Measurements from ENCODE around the gene CNN1.
"Not testable (repeated sequence)": the region's sequence is repeated elsewhere in the genome, so short reads cannot be mapped to it uniquely, and the experiment has no call there.

CNN1 gene

GRCh38 chr19:11565649-11565980 lies 27.0 kb downstream of the CNN1 start:
- peaks cover 28% of the 10 kb centered on the region for H3K4me1 Mint-ChIP-seq (ENCODE audit: low read depth)
- not testable (repeated sequence) for H3K27ac Mint-ChIP-seq; H3K4me3 Mint-ChIP-seq; H3K9me3 Mint-ChIP-seq; H3K27me3 Mint-ChIP-seq (ENCODE audit: low read depth); DNase-seq (ENCODE audit: low spot score); H3K36me3 Mint-ChIP-seq (ENCODE audit: low read depth)

GRCh38 chr19:11566164-11566563 lies 27.5 kb downstream of the CNN1 start:
- peak overlapping the region; percentile 80 for H3K27ac Mint-ChIP-seq
- no peak for DNase-seq (ENCODE audit: low spot score)
- H3K4me3 Mint-ChIP-seq, result no peak overlapping the region
- H3K36me3 Mint-ChIP-seq (ENCODE audit: low read depth), result peaks cover 6% of the 10 kb centered on the region
- peaks cover 25% of the 10 kb centered on the region for H3K4me1 Mint-ChIP-seq (ENCODE audit: low read depth)
- H3K9me3 Mint-ChIP-seq, result no peaks in the 10 kb centered on the region
- no peaks in the 10 kb centered on the region for H3K27me3 Mint-ChIP-seq (ENCODE audit: low read depth)

- DNase-seq (ENCODE audit: low spot score), result no peak
- H3K4me1 Mint-ChIP-seq (ENCODE audit: low read depth), result peaks cover 16% of the 10 kb centered on the region
- peaks cover 6% of the 10 kb centered on the region for H3K36me3 Mint-ChIP-seq (ENCODE audit: low read depth)
- H3K27ac Mint-ChIP-seq, result no peak overlapping the region
- H3K9me3 Mint-ChIP-seq, result no peaks in the 10 kb centered on the region
- no peaks in the 10 kb centered on the region for H3K27me3 Mint-ChIP-seq (ENCODE audit: low read depth)
- H3K4me3 Mint-ChIP-seq, result no peak overlapping the region
Observed at GRCh38 chr19:11570039-11570462, 31.4 kb downstream of the CNN1 start.

GRCh38 chr19:11573354-11573753 lies 34.7 kb downstream of the CNN1 start:
- H3K27ac Mint-ChIP-seq, result not testable (repeated sequence)

GRCh38 chr19:11573763-11574162 lies 35.1 kb downstream of the CNN1 start:
- DNase-seq (ENCODE audit: low spot score); H3K4me1 Mint-ChIP-seq (ENCODE audit: low read depth); H3K27me3 Mint-ChIP-seq (ENCODE audit: low read depth); H3K27ac Mint-ChIP-seq; H3K4me3 Mint-ChIP-seq; H3K9me3 Mint-ChIP-seq; H3K36me3 Mint-ChIP-seq (ENCODE audit: low read depth): not testable (repeated sequence)

More at GRCh38 chr19:11573354-11573753, 34.7 kb downstream of the CNN1 start:
- H3K36me3 Mint-ChIP-seq (ENCODE audit: low read depth); H3K4me3 Mint-ChIP-seq; DNase-seq (ENCODE audit: low spot score); H3K4me1 Mint-ChIP-seq (ENCODE audit: low read depth); H3K9me3 Mint-ChIP-seq; H3K27me3 Mint-ChIP-seq (ENCODE audit: low read depth): not testable (repeated sequence)

- Mint-ChIP-seq H3K27me3 (ENCODE audit: low read depth) (no peaks in the 10 kb centered on the region), H3K4me1 (ENCODE audit: low read depth) (peaks cover 5% of the 10 kb centered on the region), H3K4me3 (no peak overlapping the region), H3K27ac (no peak overlapping the region), H3K36me3 (ENCODE audit: low read depth) (peaks cover 4% of the 10 kb centered on the region), H3K9me3 (no peaks in the 10 kb centered on the region)
- no peak for DNase-seq (ENCODE audit: low spot score)
Observed at GRCh38 chr19:11574689-11575088, 36.0 kb downstream of the CNN1 start.

GRCh38 chr19:11576227-11576626 lies 37.6 kb downstream of the CNN1 start:
- H3K9me3 Mint-ChIP-seq, result no peaks in the 10 kb centered on the region
- peaks cover 10% of the 10 kb centered on the region for H3K4me1 Mint-ChIP-seq (ENCODE audit: low read depth)
- H3K27me3 Mint-ChIP-seq (ENCODE audit: low read depth), result no peaks in the 10 kb centered on the region
- peak overlapping the region; percentile 31 for H3K27ac Mint-ChIP-seq
- peaks cover 4% of the 10 kb centered on the region for H3K36me3 Mint-ChIP-seq (ENCODE audit: low read depth)
- H3K4me3 Mint-ChIP-seq, result no peak overlapping the region
- DNase-seq (ENCODE audit: low spot score), result no peak

GRCh38 chr19:11577451-11578257 lies 39.0 kb downstream of the CNN1 start, which contains the start of gene ACP5:
TSS of gene ACP5 (minus strand) at chr19:11577645. CDS start at chr19:11577317, 328 bp downstream.
- Mint-ChIP-seq H3K27ac (peak within 1 kb of the TSS; percentile 57), H3K4me3 (peak within 1 kb of the TSS; percentile 77), H3K4me1 (ENCODE audit: low read depth) (peaks cover 18% of the 10 kb centered on the region), H3K27me3 (ENCODE audit: low read depth) (no peaks in the 10 kb centered on the region), H3K36me3 (ENCODE audit: low read depth) (peaks cover 4% of the 10 kb centered on the region), H3K9me3 (no peaks in the 10 kb centered on the region)
- no peak for DNase-seq (ENCODE audit: low spot score)

GRCh38 chr19:11578258-11579142 lies 39.8 kb downstream of the CNN1 start:
- Mint-ChIP-seq H3K4me1 (ENCODE audit: low read depth) (peaks cover 19% of the 10 kb centered on the region), H3K4me3 (peak overlapping the region; percentile 79), H3K36me3 (ENCODE audit: low read depth) (peaks cover 4% of the 10 kb centered on the region), H3K27me3 (ENCODE audit: low read depth) (no peaks in the 10 kb centered on the region), H3K27ac (peak overlapping the region; percentile 65), H3K9me3 (no peaks in the 10 kb centered on the region)
- peak; percentile 27 for DNase-seq (ENCODE audit: low spot score)

GRCh38 chr19:11580116-11580515 lies 41.5 kb downstream of the CNN1 start:
- H3K27ac Mint-ChIP-seq, result peak overlapping the region; percentile 31
- DNase-seq (ENCODE audit: low spot score), result no peak
- H3K27me3 Mint-ChIP-seq (ENCODE audit: low read depth), result no peaks in the 10 kb centered on the region
- H3K36me3 Mint-ChIP-seq (ENCODE audit: low read depth), result peaks cover 4% of the 10 kb centered on the region
- no peaks in the 10 kb centered on the region for H3K9me3 Mint-ChIP-seq
- peak overlapping the region; percentile 9 for H3K4me3 Mint-ChIP-seq
- H3K4me1 Mint-ChIP-seq (ENCODE audit: low read depth), result peaks cover 20% of the 10 kb centered on the region

- Mint-ChIP-seq H3K4me1 (ENCODE audit: low read depth) (peaks cover 20% of the 10 kb centered on the region), H3K4me3 (peak overlapping the region; percentile 74)
Observed at GRCh38 chr19:11581740-11582139, 43.1 kb downstream of the CNN1 start.

GRCh38 chr19:11586331-11586730 lies 47.7 kb downstream of the CNN1 start:
- Mint-ChIP-seq H3K4me3 (no peak overlapping the region), H3K27ac (no peak overlapping the region), H3K4me1 (ENCODE audit: low read depth) (peaks cover 16% of the 10 kb centered on the region), H3K27me3 (ENCODE audit: low read depth) (no peaks in the 10 kb centered on the region), H3K9me3 (no peaks in the 10 kb centered on the region), H3K36me3 (ENCODE audit: low read depth) (no peaks in the 10 kb centered on the region)
- no peak for DNase-seq (ENCODE audit: low spot score)

More at GRCh38 chr19:11581740-11582139, 43.1 kb downstream of the CNN1 start:
- Mint-ChIP-seq H3K9me3 (no peaks in the 10 kb centered on the region), H3K36me3 (ENCODE audit: low read depth) (no peaks in the 10 kb centered on the region), H3K27ac (peak overlapping the region; percentile 96), H3K27me3 (ENCODE audit: low read depth) (no peaks in the 10 kb centered on the region)
- DNase-seq (ENCODE audit: low spot score), result peak; percentile 63

GRCh38 chr19:11587302-11587974 lies 48.8 kb downstream of the CNN1 start:
- Mint-ChIP-seq H3K27ac (peak overlapping the region; percentile 42), H3K9me3 (no peaks in the 10 kb centered on the region), H3K4me1 (ENCODE audit: low read depth) (peaks cover 9% of the 10 kb centered on the region), H3K36me3 (ENCODE audit: low read depth) (no peaks in the 10 kb centered on the region), H3K27me3 (ENCODE audit: low read depth) (no peaks in the 10 kb centered on the region), H3K4me3 (no peak overlapping the region)
- DNase-seq (ENCODE audit: low spot score), result peak; percentile 74
